ENCODE results near the gene GLIS1. TPM values are rescaled to one million over a fixed set of nuclear protein-coding genes. Genes with fewer than 3 reads are reported as not detected.

GLIS1 gene
- polyA plus RNA-seq, 1 donor (not counting 4 experiments of a cell fraction or from before 2014, with no cell fraction given): not detected

- no peak for DNase-seq (ENCODE audit: low read depth, low spot score)
- H3K4me3 ChIP-seq (ENCODE audit: control insufficient read depth in 2 of 3, extremely low read depth in 1 of 3, insufficient read depth in 2 of 3, low read depth in 1 of 3, low read length in 3 of 3): no peak overlapping the region
- no peaks in the 10 kb centered on the region for H3K79me2 ChIP-seq (ENCODE audit: control insufficient read depth, insufficient read depth, low read length)
- TF ChIP-seq EZH2 (IDR thresholded peaks at IDR 0.05; ENCODE audit: low read length) (no peak), CTCF (optimal IDR thresholded peaks at IDR 0.05 in 1 of 3, IDR thresholded peaks at IDR 0.05 in 1 of 3, conservative IDR thresholded peaks at IDR 0.05 in 1 of 3; ENCODE audit: extremely low read depth in 1 of 3, insufficient read depth in 2 of 3, low read length in 3 of 3) (no peak)
- H3K9me1 ChIP-seq (ENCODE audit: control insufficient read depth, extremely low read depth, insufficient read depth, low read length): no peaks in the 10 kb centered on the region
- H4K20me1 ChIP-seq (ENCODE audit: control insufficient read depth, extremely low read depth, insufficient read depth, low read length): peaks cover 2% of the 10 kb centered on the region
- H3K4me2 ChIP-seq (ENCODE audit: control insufficient read depth, extremely low read depth, insufficient read depth, low read depth, low read length): no peak overlapping the region
- no peak overlapping the region for H3K27ac ChIP-seq (ENCODE audit: control insufficient read depth, insufficient read depth, low read length)
- dilution Hi-C loops (cut with MboI; ENCODE audit: extremely low pct_ligation_motif_present, low sequenced_read_pairs): no loop called here
- no peaks in the 10 kb centered on the region for H3K36me3 ChIP-seq (ENCODE audit: control insufficient read depth in 2 of 2, extremely low read depth in 1 of 2, insufficient read depth in 2 of 2, low read length in 2 of 2)
- H3K27me3 ChIP-seq (ENCODE audit: control insufficient read depth, extremely low read depth, insufficient read depth, low read length): peaks cover under 1% of the 10 kb centered on the region
- H2AFZ ChIP-seq (ENCODE audit: control insufficient read depth, low read length): no peak overlapping the region
- H3K4me1 ChIP-seq (ENCODE audit: control insufficient read depth, extremely low read depth, insufficient read depth, low read length): no peaks in the 10 kb centered on the region
- no peak for FAIRE-seq
- H3K9me3 ChIP-seq (ENCODE audit: control insufficient read depth, low read depth, low read length): no peaks in the 10 kb centered on the region
- no peak overlapping the region for H3K9ac ChIP-seq (ENCODE audit: control insufficient read depth, extremely low read depth, insufficient read depth, low read length)
Measured at GRCh38 chr1:53502641-53503432, 236.1 kb downstream of the GLIS1 start.

- dilution Hi-C loops (cut with MboI; ENCODE audit: extremely low pct_ligation_motif_present, low sequenced_read_pairs): no loop called here
- no peak overlapping the region for H3K4me3 ChIP-seq (ENCODE audit: control insufficient read depth in 2 of 3, extremely low read depth in 1 of 3, insufficient read depth in 2 of 3, low read depth in 1 of 3, low read length in 3 of 3)
Measured at GRCh38 chr1:53501065-53502005, 237.6 kb downstream of the GLIS1 start.

More at GRCh38 chr1:53501065-53502005, 237.6 kb downstream of the GLIS1 start:
- H3K4me2 ChIP-seq (ENCODE audit: control insufficient read depth, extremely low read depth, insufficient read depth, low read depth, low read length): no peak overlapping the region
- no peaks in the 10 kb centered on the region for H3K9me3 ChIP-seq (ENCODE audit: control insufficient read depth, low read depth, low read length)
- no peak overlapping the region for H3K9ac ChIP-seq (ENCODE audit: control insufficient read depth, extremely low read depth, insufficient read depth, low read length)
- H3K36me3 ChIP-seq (ENCODE audit: control insufficient read depth in 2 of 2, extremely low read depth in 1 of 2, insufficient read depth in 2 of 2, low read length in 2 of 2): no peaks in the 10 kb centered on the region
- no peaks in the 10 kb centered on the region for H3K9me1 ChIP-seq (ENCODE audit: control insufficient read depth, extremely low read depth, insufficient read depth, low read length)
- peaks cover 2% of the 10 kb centered on the region for H4K20me1 ChIP-seq (ENCODE audit: control insufficient read depth, extremely low read depth, insufficient read depth, low read length)
- no peaks in the 10 kb centered on the region for H3K27me3 ChIP-seq (ENCODE audit: control insufficient read depth, extremely low read depth, insufficient read depth, low read length)
- no peaks in the 10 kb centered on the region for H3K79me2 ChIP-seq (ENCODE audit: control insufficient read depth, insufficient read depth, low read length)
- FAIRE-seq: no peak
- H2AFZ ChIP-seq (ENCODE audit: control insufficient read depth, low read length): no peak overlapping the region
- no peak overlapping the region for H3K27ac ChIP-seq (ENCODE audit: control insufficient read depth, insufficient read depth, low read length)
- no peak for DNase-seq (ENCODE audit: low read depth, low spot score)
- no peak for TF ChIP-seq EZH2 (IDR thresholded peaks at IDR 0.05; ENCODE audit: low read length)
- no peak for TF ChIP-seq CTCF (optimal IDR thresholded peaks at IDR 0.05 in 1 of 3, IDR thresholded peaks at IDR 0.05 in 1 of 3, conservative IDR thresholded peaks at IDR 0.05 in 1 of 3; ENCODE audit: extremely low read depth in 1 of 3, insufficient read depth in 2 of 3, low read length in 3 of 3)
- H3K4me1 ChIP-seq (ENCODE audit: control insufficient read depth, extremely low read depth, insufficient read depth, low read length): no peaks in the 10 kb centered on the region

All from keratinocyte (primary cell).